SK-N-SH (cell line): ENCODE data around the gene SH2D5. TPM values are rescaled to one million over a fixed set of nuclear protein-coding genes. Genes with fewer than 3 reads are reported as not detected.

Experiments
- CTCF ChIA-PET: fragments of 300-600, 350-600 bp; formaldehyde crosslinking; extraction: SDS; loops from one replicate; lab custom pipeline; 2021; lab: Yijun Ruan, JAX
- POLR2A ChIA-PET: fragments of 350-600 bp; sonication (Branson Sonifier 250); formaldehyde crosslinking; extraction: SDS; loops from one replicate; lab custom pipeline; 2020; ENCODE audit warnings: antibody characterized with exemption, inconsistent platforms; lab: Yijun Ruan, JAX
- DNase-seq: peaks from one replicate; pipeline ENCODE4 v3.0.0; 2012
- H2AFZ ChIP-seq: fragments of 200-600 bp; sonication (generic); 2 replicates; pipeline ENCODE4 v1.8.1; 2016; ENCODE audit warnings: antibody characterized with exemption, mild to moderate bottlenecking, low read depth
- H3F3A ChIP-seq: fragments of 200-600 bp; sonication (generic); replicated peaks from 2 replicates; pipeline ENCODE3; 2016; ENCODE audit warnings: antibody characterized with exemption, mild to moderate bottlenecking; ENCODE audit not compliant: insufficient read depth
- H3K27ac ChIP-seq, 2 experiments: fragments of 200-500 bp in 1 of 2; fragments of 200-600 bp in 1 of 2; sonication (Bioruptor generic) in 1 of 2; sonication (generic), shearing (Covaris generic) in 1 of 2; 2 replicates each; pipeline versions ENCODE4 v1.5.1 to v1.6.1; 2014 to 2016; ENCODE audit warnings: low read depth in 2 of 2, inconsistent platforms in 1 of 2, low read length in 1 of 2, mild to moderate bottlenecking in 1 of 2, mixed read lengths in 1 of 2
- H3K27me3 ChIP-seq: fragments of 200-600 bp; sonication (generic), shearing (Covaris generic); 2 replicates; pipeline ENCODE4 v1.6.1; 2016; ENCODE audit warnings: mixed run types; ENCODE audit not compliant: insufficient read depth
- H3K36me3 ChIP-seq, 2 experiments: fragments of 200-500 bp in 1 of 2; fragments of 200-600 bp in 1 of 2; sonication (Bioruptor generic) in 1 of 2; sonication (generic) in 1 of 2; replicated peaks in 1 of 2; 2 replicates each; pipeline versions ENCODE3 to v1.5.1; 2014 to 2016; ENCODE audit warnings: low read length in 1 of 2, mild to moderate bottlenecking in 1 of 2; ENCODE audit not compliant: insufficient read depth in 2 of 2, control insufficient read depth in 1 of 2
- H3K4me1 ChIP-seq, 2 experiments: fragments of 200-500 bp in 1 of 2; fragments of 200-600 bp in 1 of 2; sonication (Bioruptor generic) in 1 of 2; sonication (generic), shearing (Covaris generic) in 1 of 2; 2 replicates each; pipeline versions ENCODE4 v1.5.1 to v1.6.1; 2014 to 2016; ENCODE audit warnings: low read depth in 1 of 2, low read length in 1 of 2, mixed run types in 1 of 2; ENCODE audit not compliant: insufficient read depth in 2 of 2, control insufficient read depth in 1 of 2
- H3K4me2 ChIP-seq: fragments of 200-600 bp; sonication (generic), shearing (Covaris generic); 2 replicates; pipeline ENCODE4 v1.6.1; 2017; ENCODE audit warnings: mixed run types
- H3K4me3 ChIP-seq, 2 experiments: fragments of 200-500 bp in 1 of 2; fragments of 200-600 bp in 1 of 2; sonication (Bioruptor generic) in 1 of 2; sonication (generic), shearing (Covaris generic) in 1 of 2; 2 replicates each; pipeline versions ENCODE4 v1.5.1 to v1.8.1; 2014 to 2016; ENCODE audit warnings: low read depth in 2 of 2, inconsistent platforms in 1 of 2, low read length in 1 of 2, mild to moderate bottlenecking in 1 of 2, mixed read lengths in 1 of 2, moderate library complexity in 1 of 2
- H3K79me2 ChIP-seq: fragments of 200-600 bp; sonication (generic); 2 replicates; pipeline ENCODE4 v1.8.1; 2017; ENCODE audit warnings: mild to moderate bottlenecking; ENCODE audit not compliant: insufficient read depth
- H3K9ac ChIP-seq: fragments of 200-600 bp; sonication (generic); 2 replicates; pipeline ENCODE4 v1.6.1; 2017; ENCODE audit warnings: mixed run types
- H3K9me2 ChIP-seq: fragments of 200-600 bp; sonication (generic); 2 replicates; pipeline ENCODE4 v1.6.1; 2017; ENCODE audit warnings: mixed run types
- H3K9me3 ChIP-seq: fragments of 200-600 bp; sonication (generic); 2 replicates; pipeline ENCODE4 v1.6.1; 2017; ENCODE audit warnings: mixed run types, mild to moderate bottlenecking, moderate library complexity
- H4K20me1 ChIP-seq: fragments of 200-600 bp; sonication (generic); 2 replicates; pipeline ENCODE4 v1.6.1; 2017; ENCODE audit warnings: mild to moderate bottlenecking, mixed run types; ENCODE audit not compliant: insufficient read depth
- ELF1 ChIP-seq: IDR thresholded peaks from 2 replicates; pipeline ENCODE4 v1.4.0; 2012
- EP300 ChIP-seq, 2 experiments: IDR thresholded peaks; 2 replicates each; pipeline versions ENCODE4 v1.4.0 to v1.6.1; 2012; ENCODE audit warnings: borderline replicate concordance in 1 of 2, low read depth in 1 of 2, low read length in 1 of 2
- FOSL2 ChIP-seq: IDR thresholded peaks from 2 replicates; pipeline ENCODE4 v1.4.0; 2012; ENCODE audit warnings: low read depth, mild to moderate bottlenecking, moderate library complexity, borderline replicate concordance
- FOXJ3 ChIP-seq: sonication (generic); formaldehyde crosslinking; IDR thresholded peaks from 2 replicates; pipeline ENCODE4 v1.5.1; 2020; ENCODE audit warnings: mild to moderate bottlenecking, missing genetic modification reagents
- FOXM1 ChIP-seq: IDR thresholded peaks from 2 replicates; pipeline ENCODE4 v1.4.0; 2012; ENCODE audit warnings: low read depth, mild to moderate bottlenecking
- JUND ChIP-seq: IDR thresholded peaks from 2 replicates; pipeline ENCODE4 v1.4.0; 2012
- POLR2AphosphoS5 ChIP-seq: IDR thresholded peaks from 2 replicates; pipeline ENCODE4 v1.6.1; 2012; ENCODE audit warnings: low read depth, low read length
- RFX5 ChIP-seq: IDR thresholded peaks from 2 replicates; pipeline ENCODE4 v1.6.1; 2012; ENCODE audit warnings: mild to moderate bottlenecking, improper control_type of control experiment, low read length
- SMC3 ChIP-seq: IDR thresholded peaks from 2 replicates; pipeline ENCODE4 v1.6.1; 2012; ENCODE audit warnings: low read depth, low read length, improper control_type of control experiment
- TAF1 ChIP-seq: IDR thresholded peaks from 2 replicates; pipeline ENCODE4 v1.6.1; 2012; ENCODE audit warnings: low read depth, mild to moderate bottlenecking, low read length, moderate library complexity, borderline replicate concordance
- TCF12 ChIP-seq: IDR thresholded peaks from 2 replicates; pipeline ENCODE4 v1.4.0; 2012
- TEAD4 ChIP-seq: IDR thresholded peaks from 2 replicates; pipeline ENCODE4 v1.4.0; 2012; ENCODE audit warnings: mild to moderate bottlenecking, borderline replicate concordance; ENCODE audit not compliant: insufficient read depth
- WGBS: methylation state at CpG from one replicate; pipeline ENCODE4 v1.1.6; 2017; ENCODE audit warnings: low lambda C conversion rate; 5-methylcytosine and 5-hydroxymethylcytosine counted together
- polyA plus RNA-seq, 3 experiments: library from polyadenylated mRNA; depleted of rRNA; stranded (reverse); fragments of >200 nt; gene quantifications; 2 replicates each; pipeline ENCODE4 v1.2.3, GENCODE V29; 2012
- TF ChIP-seq, protein P1 (sequence below): IDR thresholded peaks from 2 replicates; pipeline ENCODE4 v1.4.0; 2012; ENCODE audit warnings: low read depth
- TF ChIP-seq, protein P2 (sequence below): IDR thresholded peaks from 2 replicates; pipeline ENCODE4 v1.6.1; 2012; ENCODE audit warnings: mild to moderate bottlenecking, low read depth, low read length, moderate library complexity

Gene SH2D5
- polyA plus RNA-seq, 1 of the 3 experiments (the other 2 are of a cell fraction), result 6.1 TPM

DNA sequence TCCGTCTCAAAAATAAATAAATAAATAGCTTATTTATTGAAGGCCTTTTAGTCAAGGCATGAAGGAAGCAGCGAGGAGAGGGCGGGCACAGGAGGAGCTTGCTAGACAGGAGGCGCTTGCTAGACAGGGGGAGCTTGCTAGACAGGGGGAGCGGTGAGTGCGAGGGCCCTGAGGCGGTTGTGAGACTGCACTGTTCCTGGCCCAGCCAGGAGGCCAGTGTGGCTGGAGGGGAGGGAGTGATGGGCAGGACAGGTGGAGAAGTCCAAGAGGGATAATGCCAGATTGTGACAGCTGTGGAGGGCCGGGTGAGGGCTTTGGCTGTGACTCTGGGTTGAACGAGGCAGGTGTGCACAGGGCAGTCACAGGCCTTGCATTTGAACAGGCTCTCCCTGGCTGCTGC lies 32.9 kb downstream of the SH2D5 start:
- CTCF ChIA-PET, result interaction anchor here (0.7 to 7.0 kb wide), 4 partner anchors 12 to 518 kb away, joined by 3 to 127 read pairs (median 3); no protein-coding TSS in a partner anchor
- DNase-seq, result no peak
- H3K27me3 ChIP-seq, result no peaks in the 10 kb centered on the region
- no peaks in the 10 kb centered on the region for H3K79me2 ChIP-seq
- no peak for TF ChIP-seq ELF1
- no peak for TF ChIP-seq FOXJ3
- no peak for TF ChIP-seq FOXM1
- H3K27ac ChIP-seq, result no peak overlapping the region
- peaks cover 9% of the 10 kb centered on the region for H3F3A ChIP-seq
- no peaks in the 10 kb centered on the region for H3K9me3 ChIP-seq
- POLR2A ChIA-PET, result no interaction called here
- H3K9me2 ChIP-seq, result no peaks in the 10 kb centered on the region
- H4K20me1 ChIP-seq, result no peaks in the 10 kb centered on the region
- H3K4me1 ChIP-seq, result peaks cover 3 to 21% of the 10 kb centered on the region in 2 experiments; a peak in 3 of 4 replicates
- H3K36me3 ChIP-seq, result no peaks in the 10 kb centered on the region
- no peak overlapping the region for H2AFZ ChIP-seq
- no peak overlapping the region for H3K4me3 ChIP-seq
- 91% methylated on average over 9 of the region's 9 CpGs for WGBS
- H3K9ac ChIP-seq, result no peak overlapping the region
- H3K4me2 ChIP-seq, result no peak overlapping the region

DNA sequence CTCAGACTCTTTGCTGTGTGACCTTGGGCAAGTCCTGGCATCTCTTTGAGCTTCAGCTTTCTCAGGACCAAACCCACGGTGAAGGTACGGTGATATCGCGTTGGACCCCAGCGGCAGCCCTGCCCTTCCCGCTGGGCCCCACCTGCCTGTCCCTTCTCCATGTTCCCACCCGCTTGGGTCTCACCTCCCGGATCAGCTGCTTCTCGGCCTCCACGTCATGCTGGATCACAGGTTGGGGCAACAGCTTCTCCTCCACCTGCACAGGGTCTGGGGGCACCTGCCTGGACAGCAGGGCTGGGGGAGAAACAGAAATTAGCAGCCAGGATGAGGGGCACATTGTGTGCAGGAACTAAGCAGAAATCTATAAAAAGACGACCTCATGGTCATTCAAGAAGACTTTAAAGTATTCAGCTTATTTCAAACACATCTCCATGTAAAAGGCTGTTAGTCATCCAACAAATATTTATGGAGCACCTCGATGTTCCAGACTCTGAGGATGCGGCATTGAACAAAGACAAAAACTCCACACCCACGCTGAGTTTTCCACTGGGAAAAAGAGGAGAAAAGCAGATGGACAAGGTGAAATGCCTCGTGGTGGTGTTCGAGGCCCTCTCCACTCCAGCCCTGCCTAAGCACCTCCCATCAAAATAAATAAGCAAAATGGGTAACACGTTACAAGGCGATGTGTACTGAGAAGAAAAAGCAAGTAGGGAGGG lies 34.1 kb downstream of the SH2D5 start:
- peaks cover 9% of the 10 kb centered on the region for H3F3A ChIP-seq
- peak overlapping the region in 1 of 2 experiments; percentile 95; a peak in 2 of 4 replicates for H3K27ac ChIP-seq
- H3K4me3 ChIP-seq, result no peak overlapping the region; a peak in 1 of 4 replicates
- peaks cover 3 to 21% of the 10 kb centered on the region in 2 experiments; a peak in 3 of 4 replicates for H3K4me1 ChIP-seq
- no peaks in the 10 kb centered on the region for H3K9me2 ChIP-seq
- H3K9ac ChIP-seq, result peak overlapping the region; percentile 73; the same call in 1 of the 2 replicates
- H2AFZ ChIP-seq, result peak overlapping the region; percentile 91
- H4K20me1 ChIP-seq, result no peaks in the 10 kb centered on the region
- POLR2A ChIA-PET, result no interaction called here
- H3K4me2 ChIP-seq, result peak overlapping the region; percentile 97
- 64% methylated on average over 15 of the region's 18 CpGs for WGBS
- CTCF ChIA-PET, result interaction anchor here (1.0 to 7.0 kb wide), 7 partner anchors 10 to 514 kb away, joined by 3 to 127 read pairs (median 7); no protein-coding TSS in a partner anchor
- H3K79me2 ChIP-seq, result no peaks in the 10 kb centered on the region
- no peaks in the 10 kb centered on the region for H3K9me3 ChIP-seq
- H3K27me3 ChIP-seq, result no peaks in the 10 kb centered on the region
- DNase-seq, result no peak
- TF ChIP-seq, protein P1, sequence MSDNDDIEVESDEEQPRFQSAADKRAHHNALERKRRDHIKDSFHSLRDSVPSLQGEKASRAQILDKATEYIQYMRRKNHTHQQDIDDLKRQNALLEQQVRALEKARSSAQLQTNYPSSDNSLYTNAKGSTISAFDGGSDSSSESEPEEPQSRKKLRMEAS, result no peak
- no peak for TF ChIP-seq POLR2AphosphoS5
- no peak for TF ChIP-seq SMC3
- no peak for TF ChIP-seq RFX5
- peak; percentile 61; the same call in 1 of the 2 replicates for TF ChIP-seq FOSL2
- no peak; the same call in 1 of the 2 replicates for TF ChIP-seq TCF12
- TF ChIP-seq, protein P2, sequence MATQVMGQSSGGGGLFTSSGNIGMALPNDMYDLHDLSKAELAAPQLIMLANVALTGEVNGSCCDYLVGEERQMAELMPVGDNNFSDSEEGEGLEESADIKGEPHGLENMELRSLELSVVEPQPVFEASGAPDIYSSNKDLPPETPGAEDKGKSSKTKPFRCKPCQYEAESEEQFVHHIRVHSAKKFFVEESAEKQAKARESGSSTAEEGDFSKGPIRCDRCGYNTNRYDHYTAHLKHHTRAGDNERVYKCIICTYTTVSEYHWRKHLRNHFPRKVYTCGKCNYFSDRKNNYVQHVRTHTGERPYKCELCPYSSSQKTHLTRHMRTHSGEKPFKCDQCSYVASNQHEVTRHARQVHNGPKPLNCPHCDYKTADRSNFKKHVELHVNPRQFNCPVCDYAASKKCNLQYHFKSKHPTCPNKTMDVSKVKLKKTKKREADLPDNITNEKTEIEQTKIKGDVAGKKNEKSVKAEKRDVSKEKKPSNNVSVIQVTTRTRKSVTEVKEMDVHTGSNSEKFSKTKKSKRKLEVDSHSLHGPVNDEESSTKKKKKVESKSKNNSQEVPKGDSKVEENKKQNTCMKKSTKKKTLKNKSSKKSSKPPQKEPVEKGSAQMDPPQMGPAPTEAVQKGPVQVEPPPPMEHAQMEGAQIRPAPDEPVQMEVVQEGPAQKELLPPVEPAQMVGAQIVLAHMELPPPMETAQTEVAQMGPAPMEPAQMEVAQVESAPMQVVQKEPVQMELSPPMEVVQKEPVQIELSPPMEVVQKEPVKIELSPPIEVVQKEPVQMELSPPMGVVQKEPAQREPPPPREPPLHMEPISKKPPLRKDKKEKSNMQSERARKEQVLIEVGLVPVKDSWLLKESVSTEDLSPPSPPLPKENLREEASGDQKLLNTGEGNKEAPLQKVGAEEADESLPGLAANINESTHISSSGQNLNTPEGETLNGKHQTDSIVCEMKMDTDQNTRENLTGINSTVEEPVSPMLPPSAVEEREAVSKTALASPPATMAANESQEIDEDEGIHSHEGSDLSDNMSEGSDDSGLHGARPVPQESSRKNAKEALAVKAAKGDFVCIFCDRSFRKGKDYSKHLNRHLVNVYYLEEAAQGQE, result no peak
- TF ChIP-seq TEAD4, result no peak
- TF ChIP-seq TAF1, result 0 out of 2 replicates have a peak, but pooled peaks have one; percentile 10
- TF ChIP-seq JUND, result no peak
- no peak for TF ChIP-seq EP300 (IDR thresholded peaks at IDR 0.05; ENCODE audit: borderline replicate concordance in 1 of 2, low read depth in 1 of 2, low read length in 1 of 2)
- TF ChIP-seq FOXM1, result no peak
- H3K36me3 ChIP-seq, result no peaks in the 10 kb centered on the region
